ENCODE measurements around the gene MCF2L2. TPM values are rescaled to one million over a fixed set of nuclear protein-coding genes. Genes with fewer than 3 reads are reported as not detected.

MCF2L2 gene
- polyA plus RNA-seq, 1 donor from 2014 or later, result 0.15 TPM

DNA sequence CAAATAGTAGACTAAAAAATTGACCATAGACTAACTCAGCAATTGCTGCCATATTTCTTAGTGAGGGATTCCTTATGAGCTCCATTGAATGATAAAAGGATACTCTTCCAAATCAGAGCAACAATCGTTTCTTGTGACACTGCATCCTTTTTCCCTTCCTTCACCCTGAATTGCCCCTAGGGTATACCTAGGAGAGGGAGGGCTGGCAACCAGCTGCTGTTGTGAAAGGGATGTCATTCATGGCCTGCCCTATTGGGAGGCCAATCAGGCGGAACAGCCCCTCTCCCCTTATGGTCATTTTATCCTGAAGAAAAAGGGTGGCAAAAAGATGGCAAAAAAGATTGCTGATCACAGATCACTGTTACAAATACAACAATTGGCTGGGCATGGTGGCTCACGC, 149.0 kb downstream of the MCF2L2 start:
- Mint-ChIP-seq H3K9me3 (no peaks in the 10 kb centered on the region), H3K27ac (no peak overlapping the region), H3K4me3 (no peak overlapping the region), H3K4me1 (no peaks in the 10 kb centered on the region), H3K27me3 (peaks cover 14% of the 10 kb centered on the region), H3K36me3 (no peaks in the 10 kb centered on the region)

GRCh38 chr3:183278479-183279088, 149.8 kb downstream of the MCF2L2 start:
- Mint-ChIP-seq H3K4me1 (no peaks in the 10 kb centered on the region), H3K27me3 (peaks cover 14% of the 10 kb centered on the region), H3K4me3 (no peak overlapping the region), H3K27ac (no peak overlapping the region), H3K9me3 (no peaks in the 10 kb centered on the region), H3K36me3 (no peaks in the 10 kb centered on the region)

GRCh38 chr3:183277260-183277659, 151.2 kb downstream of the MCF2L2 start:
- Mint-ChIP-seq H3K9me3 (no peaks in the 10 kb centered on the region), H3K4me3 (no peak overlapping the region), H3K27me3 (peaks cover 14% of the 10 kb centered on the region), H3K27ac (no peak overlapping the region), H3K4me1 (no peaks in the 10 kb centered on the region), H3K36me3 (peaks cover 2% of the 10 kb centered on the region)

DNA sequence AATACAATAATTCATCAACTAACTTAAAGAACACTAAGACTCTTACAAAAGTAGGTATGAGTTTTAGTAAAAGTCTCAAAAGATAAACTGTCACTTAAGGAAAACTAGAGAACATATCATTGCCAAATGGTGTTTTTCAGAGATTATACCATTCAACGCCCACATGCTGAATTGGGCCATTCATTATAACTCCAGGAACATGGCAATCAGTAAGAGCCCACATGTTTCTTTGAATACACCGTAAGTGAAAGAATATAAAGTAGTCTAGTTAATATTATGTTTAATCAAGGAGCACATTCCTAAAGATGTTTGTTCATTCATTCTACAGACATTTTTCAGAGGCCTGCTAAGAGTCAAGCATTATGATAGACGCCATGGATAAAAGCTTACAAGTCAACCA, 152.5 kb downstream of the MCF2L2 start:
- H3K4me1 Mint-ChIP-seq, result no peaks in the 10 kb centered on the region
- peaks cover 14% of the 10 kb centered on the region for H3K27me3 Mint-ChIP-seq
- H3K9me3 Mint-ChIP-seq, result no peaks in the 10 kb centered on the region
- peaks cover 2% of the 10 kb centered on the region for H3K36me3 Mint-ChIP-seq
- H3K4me3 Mint-ChIP-seq, result no peak overlapping the region
- no peak overlapping the region for H3K27ac Mint-ChIP-seq

DNA sequence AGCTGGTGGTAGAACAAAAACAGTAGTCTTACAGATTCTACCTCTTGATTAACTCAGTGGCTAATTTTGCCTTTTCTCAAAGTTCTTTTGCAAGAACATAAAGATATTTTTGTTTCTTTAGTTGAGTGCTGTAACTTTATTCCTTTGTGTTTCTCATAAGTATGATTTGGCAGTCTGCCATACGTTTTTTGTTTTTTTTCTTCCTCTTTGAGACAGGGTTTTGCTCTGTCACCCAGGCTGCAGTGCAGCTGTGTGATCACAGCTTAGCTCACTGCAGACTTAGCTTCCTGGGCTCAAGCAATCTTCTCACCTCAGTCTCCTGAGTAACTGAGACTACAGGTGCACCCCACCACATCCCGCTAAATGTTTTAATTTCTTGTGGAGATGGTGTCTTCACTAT, 153.0 kb downstream of the MCF2L2 start:
- Mint-ChIP-seq H3K36me3 (peaks cover 2% of the 10 kb centered on the region), H3K27ac (no peak overlapping the region), H3K9me3 (no peaks in the 10 kb centered on the region), H3K4me1 (no peaks in the 10 kb centered on the region), H3K4me3 (no peak overlapping the region), H3K27me3 (peaks cover 14% of the 10 kb centered on the region)

DNA sequence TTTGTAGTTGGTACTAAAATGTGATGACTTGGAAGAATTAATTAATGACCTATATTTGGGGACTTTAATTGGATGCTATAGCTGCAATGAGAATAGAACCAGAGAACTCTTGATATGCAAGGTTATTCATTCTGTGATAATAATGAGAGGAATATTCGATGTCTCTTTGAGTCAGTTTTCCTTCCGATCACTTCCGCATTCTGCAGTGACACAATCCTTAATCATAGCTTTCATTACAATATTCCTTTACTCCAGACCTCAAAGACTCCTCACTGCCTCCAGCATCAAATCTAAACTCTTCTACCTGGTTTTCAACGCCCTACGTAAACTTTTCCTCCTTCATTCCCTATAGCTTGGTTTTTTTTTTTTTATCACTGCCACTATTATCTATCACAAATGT, 153.8 kb downstream of the MCF2L2 start:
- H3K4me3 Mint-ChIP-seq, result no peak overlapping the region
- H3K4me1 Mint-ChIP-seq, result no peaks in the 10 kb centered on the region

GRCh38 chr3:183272791-183273190, 155.6 kb downstream of the MCF2L2 start:
- H3K27ac Mint-ChIP-seq, result no peak overlapping the region
- H3K9me3 Mint-ChIP-seq, result no peaks in the 10 kb centered on the region
- no peak overlapping the region for H3K4me3 Mint-ChIP-seq
- no peaks in the 10 kb centered on the region for H3K4me1 Mint-ChIP-seq
- H3K36me3 Mint-ChIP-seq, result peaks cover 2% of the 10 kb centered on the region
- peaks cover 9% of the 10 kb centered on the region for H3K27me3 Mint-ChIP-seq

More for the DNA sequence above, 153.8 kb downstream of the MCF2L2 start:
- H3K27me3 Mint-ChIP-seq, result peaks cover 14% of the 10 kb centered on the region
- H3K27ac Mint-ChIP-seq, result no peak overlapping the region
- no peaks in the 10 kb centered on the region for H3K9me3 Mint-ChIP-seq
- peaks cover 2% of the 10 kb centered on the region for H3K36me3 Mint-ChIP-seq

GRCh38 chr3:183272142-183272541, 156.3 kb downstream of the MCF2L2 start:
- H3K36me3 Mint-ChIP-seq, result peaks cover 3% of the 10 kb centered on the region
- no peak overlapping the region for H3K27ac Mint-ChIP-seq

GRCh38 chr3:183270344-183270743, 158.1 kb downstream of the MCF2L2 start:
- Mint-ChIP-seq H3K27ac (no peak overlapping the region), H3K27me3 (peaks cover 5% of the 10 kb centered on the region), H3K4me3 (no peak overlapping the region), H3K4me1 (no peaks in the 10 kb centered on the region), H3K36me3 (peaks cover 4% of the 10 kb centered on the region), H3K9me3 (no peaks in the 10 kb centered on the region)

More at GRCh38 chr3:183272142-183272541, 156.3 kb downstream of the MCF2L2 start:
- Mint-ChIP-seq H3K4me1 (no peaks in the 10 kb centered on the region), H3K4me3 (no peak overlapping the region), H3K9me3 (no peaks in the 10 kb centered on the region), H3K27me3 (peaks cover 11% of the 10 kb centered on the region)

DNA sequence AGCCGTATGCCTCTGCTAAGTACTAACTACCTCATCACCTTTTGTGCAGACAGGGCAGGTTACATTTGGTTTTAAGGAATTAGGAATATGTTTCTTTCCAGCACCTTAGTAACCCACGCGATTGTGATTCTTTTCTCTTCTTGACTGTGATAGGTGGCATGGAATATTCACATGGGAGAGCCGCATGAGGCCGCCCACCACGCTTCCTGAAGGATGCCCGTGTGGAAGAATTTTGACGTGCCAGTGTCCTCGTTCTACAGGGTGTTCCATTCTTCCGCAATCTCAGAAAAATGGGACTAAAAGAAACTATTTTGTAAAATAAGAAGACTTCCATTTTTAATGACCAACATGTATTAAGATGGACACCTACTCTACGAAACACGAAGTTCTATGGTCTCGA, 159.1 kb downstream of the MCF2L2 start:
- Mint-ChIP-seq H3K4me3 (no peak overlapping the region), H3K27ac (no peak overlapping the region), H3K36me3 (peaks cover 4% of the 10 kb centered on the region)

DNA sequence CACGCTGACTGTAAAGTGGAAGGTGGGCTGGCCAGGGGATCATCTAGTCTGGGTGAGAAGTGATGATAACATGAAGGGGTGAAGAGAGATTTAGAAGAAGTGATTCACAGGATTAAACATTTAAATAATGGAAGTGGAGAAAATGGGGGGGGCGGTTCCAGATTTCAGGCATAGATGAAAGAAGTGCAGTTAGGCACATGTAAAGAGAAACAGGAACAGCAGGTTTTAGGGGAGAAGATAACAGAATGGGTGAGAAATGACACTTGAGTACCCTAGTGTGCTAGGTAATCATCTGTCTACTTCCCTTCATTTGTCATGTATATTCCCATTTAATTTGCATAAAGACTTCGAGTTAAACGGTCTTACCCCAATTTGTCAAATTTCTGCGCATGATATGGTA, 160.1 kb downstream of the MCF2L2 start:
- Mint-ChIP-seq H3K4me3 (no peak overlapping the region), H3K36me3 (peaks cover 4% of the 10 kb centered on the region), H3K4me1 (no peaks in the 10 kb centered on the region), H3K9me3 (no peaks in the 10 kb centered on the region), H3K27me3 (peaks cover 4% of the 10 kb centered on the region), H3K27ac (peak overlapping the region in 1 of 3 donors; percentile 54)

More for the DNA sequence above, 159.1 kb downstream of the MCF2L2 start:
- Mint-ChIP-seq H3K4me1 (no peaks in the 10 kb centered on the region), H3K9me3 (no peaks in the 10 kb centered on the region), H3K27me3 (peaks cover 4% of the 10 kb centered on the region)

DNA sequence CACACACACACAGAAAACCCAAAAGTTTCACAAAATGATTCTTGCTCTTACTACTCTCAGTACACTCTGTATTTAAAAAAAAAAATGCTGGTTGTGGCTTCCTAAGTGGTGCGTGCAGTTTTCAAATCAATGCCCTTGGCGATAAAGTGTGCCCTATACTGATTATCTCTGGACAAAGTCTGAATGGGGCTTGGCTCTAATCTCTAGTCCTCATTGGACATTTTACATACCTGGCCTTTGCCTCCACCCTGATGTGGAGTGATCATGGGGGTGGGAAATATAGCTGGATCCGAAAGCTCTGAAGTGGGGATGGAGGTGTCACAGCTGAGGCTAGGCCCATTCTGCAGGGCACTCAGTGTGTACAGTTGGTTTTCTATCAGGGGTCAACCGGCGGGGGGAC, 161.3 kb downstream of the MCF2L2 start:
- peak overlapping the region in 1 of 3 donors; percentile 6 for H3K27ac Mint-ChIP-seq
- peaks cover 2% of the 10 kb centered on the region for H3K36me3 Mint-ChIP-seq
- no peaks in the 10 kb centered on the region for H3K9me3 Mint-ChIP-seq
- H3K27me3 Mint-ChIP-seq, result peaks cover 4% of the 10 kb centered on the region
- no peak overlapping the region for H3K4me3 Mint-ChIP-seq
- no peaks in the 10 kb centered on the region for H3K4me1 Mint-ChIP-seq

GRCh38 chr3:183266454-183266853, 162.0 kb downstream of the MCF2L2 start:
- Mint-ChIP-seq H3K36me3 (peaks cover 2% of the 10 kb centered on the region), H3K4me3 (no peak overlapping the region), H3K4me1 (no peaks in the 10 kb centered on the region), H3K27me3 (peaks cover 4% of the 10 kb centered on the region), H3K9me3 (no peaks in the 10 kb centered on the region), H3K27ac (no peak overlapping the region)

DNA sequence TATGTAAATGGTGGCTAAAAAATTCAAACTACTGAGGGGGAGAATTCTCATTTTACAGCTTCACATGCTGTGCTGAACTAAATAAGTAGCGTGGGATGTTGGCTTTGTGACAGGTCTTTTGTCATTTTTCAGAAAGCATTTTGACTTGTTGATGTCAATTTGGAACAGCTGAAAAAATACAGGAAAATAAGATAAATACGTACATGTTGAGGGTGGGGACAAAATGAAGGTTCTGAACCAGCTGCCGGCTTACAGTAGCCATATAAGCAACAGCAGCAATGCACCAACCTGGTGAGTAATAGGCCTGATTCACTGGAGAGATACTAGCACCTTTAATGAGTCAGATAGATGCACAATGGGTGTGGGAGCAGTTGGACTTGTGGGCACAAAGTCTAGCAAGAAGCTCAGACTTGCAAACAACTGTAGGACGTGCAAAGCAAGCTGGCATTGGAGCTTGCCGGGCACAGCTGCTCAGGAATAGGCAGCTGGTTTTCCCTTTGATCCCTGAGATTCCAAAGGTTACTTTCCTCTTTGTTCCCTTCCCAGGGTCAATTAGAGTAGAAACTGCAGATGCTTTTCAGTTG, 162.5 kb downstream of the MCF2L2 start:
- H3K36me3 Mint-ChIP-seq, result peaks cover 2% of the 10 kb centered on the region
- no peak overlapping the region for H3K4me3 Mint-ChIP-seq
- H3K9me3 Mint-ChIP-seq, result no peaks in the 10 kb centered on the region
- peaks cover 4% of the 10 kb centered on the region for H3K27me3 Mint-ChIP-seq
- H3K27ac Mint-ChIP-seq, result no peak overlapping the region
- H3K4me1 Mint-ChIP-seq, result peaks cover 0 to under 1% (median 0%) of the 10 kb centered on the region in 3 donors

GRCh38 chr3:183265157-183265642, 163.2 kb downstream of the MCF2L2 start:
- peaks cover 4% of the 10 kb centered on the region for H3K27me3 Mint-ChIP-seq
- H3K36me3 Mint-ChIP-seq, result peaks cover 2% of the 10 kb centered on the region
- H3K4me1 Mint-ChIP-seq, result peaks cover 4 to 7% (median 6%) of the 10 kb centered on the region in 3 donors
- no peak overlapping the region for H3K4me3 Mint-ChIP-seq
- H3K9me3 Mint-ChIP-seq, result no peaks in the 10 kb centered on the region
- H3K27ac Mint-ChIP-seq, result no peak overlapping the region

DNA sequence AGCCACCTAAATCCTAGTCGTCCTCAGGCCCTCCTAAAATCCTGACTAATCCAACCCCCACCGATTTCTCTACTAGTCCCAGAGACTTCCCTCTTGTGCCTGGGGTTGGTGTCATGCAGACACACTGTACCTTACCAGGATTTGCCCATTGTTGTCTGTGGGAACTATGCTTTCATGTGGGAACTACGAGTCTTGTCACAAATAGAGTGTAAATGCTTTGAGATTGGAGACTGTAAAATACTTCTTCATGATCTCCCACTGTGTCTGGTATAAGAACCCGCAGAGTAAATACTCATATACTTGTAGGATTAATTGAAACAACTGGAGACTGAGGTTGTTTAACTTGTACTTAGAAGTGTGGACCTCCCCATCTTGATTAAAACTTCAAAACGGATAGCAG, 164.2 kb downstream of the MCF2L2 start:
- Mint-ChIP-seq H3K36me3 (peaks cover 2% of the 10 kb centered on the region), H3K27me3 (peaks cover 4% of the 10 kb centered on the region), H3K4me1 (peaks cover 8 to 15% (median 15%) of the 10 kb centered on the region in 3 donors), H3K27ac (no peak overlapping the region), H3K4me3 (no peak overlapping the region), H3K9me3 (no peaks in the 10 kb centered on the region)

All from IgD-negative memory B cell (primary cell).